ENCODE measurements around the gene COL20A1. TPM values are rescaled to one million over a fixed set of nuclear protein-coding genes. Genes with fewer than 3 reads are reported as not detected.
A peak's percentile ranks its signal among the peaks of the same experiment; 100 is the strongest.
"Not testable (repeated sequence)": the region's sequence is repeated elsewhere in the genome, so short reads cannot be mapped to it uniquely, and the experiment has no call there.

Gene COL20A1
- total RNA-seq, 1 donor from 2014 or later = not detected

DNA sequence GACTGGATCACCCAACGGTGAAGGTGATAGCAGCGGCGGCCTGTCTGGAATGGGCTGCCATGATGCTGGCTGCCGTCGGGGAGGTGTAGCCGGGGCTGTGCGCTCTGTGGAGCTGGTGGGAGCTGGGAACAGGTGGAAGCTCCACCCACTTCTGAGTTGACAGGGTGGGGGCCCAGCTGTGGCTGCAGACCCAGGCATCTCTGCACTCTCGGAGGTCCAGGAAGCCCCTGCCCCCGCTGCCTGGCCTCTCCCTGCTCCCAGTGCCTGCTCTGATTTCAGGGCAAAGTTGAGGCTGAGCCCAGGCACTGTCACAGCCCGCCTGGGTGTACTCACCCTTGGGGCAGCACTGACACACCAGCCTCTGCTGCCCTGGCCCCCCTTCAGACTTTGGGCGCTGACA lies 86.3 kb downstream of the COL20A1 start:
- no peak overlapping the region for H3K27ac Mint-ChIP-seq (ENCODE audit: unreplicated experiment)
- H3K4me3 Mint-ChIP-seq (ENCODE audit: unreplicated experiment) = no peak overlapping the region
- no peaks in the 10 kb centered on the region for H3K9me3 Mint-ChIP-seq (ENCODE audit: unreplicated experiment)
- H3K36me3 Mint-ChIP-seq (ENCODE audit: low read depth, unreplicated experiment) = no peaks in the 10 kb centered on the region
- DNase-seq (ENCODE audit: low spot score) = no peak
- H3K4me1 Mint-ChIP-seq (ENCODE audit: unreplicated experiment) = peaks cover 3% of the 10 kb centered on the region
- H3K27me3 Mint-ChIP-seq (ENCODE audit: unreplicated experiment) = peaks cover 5% of the 10 kb centered on the region
- TF ChIP-seq, protein P1, sequence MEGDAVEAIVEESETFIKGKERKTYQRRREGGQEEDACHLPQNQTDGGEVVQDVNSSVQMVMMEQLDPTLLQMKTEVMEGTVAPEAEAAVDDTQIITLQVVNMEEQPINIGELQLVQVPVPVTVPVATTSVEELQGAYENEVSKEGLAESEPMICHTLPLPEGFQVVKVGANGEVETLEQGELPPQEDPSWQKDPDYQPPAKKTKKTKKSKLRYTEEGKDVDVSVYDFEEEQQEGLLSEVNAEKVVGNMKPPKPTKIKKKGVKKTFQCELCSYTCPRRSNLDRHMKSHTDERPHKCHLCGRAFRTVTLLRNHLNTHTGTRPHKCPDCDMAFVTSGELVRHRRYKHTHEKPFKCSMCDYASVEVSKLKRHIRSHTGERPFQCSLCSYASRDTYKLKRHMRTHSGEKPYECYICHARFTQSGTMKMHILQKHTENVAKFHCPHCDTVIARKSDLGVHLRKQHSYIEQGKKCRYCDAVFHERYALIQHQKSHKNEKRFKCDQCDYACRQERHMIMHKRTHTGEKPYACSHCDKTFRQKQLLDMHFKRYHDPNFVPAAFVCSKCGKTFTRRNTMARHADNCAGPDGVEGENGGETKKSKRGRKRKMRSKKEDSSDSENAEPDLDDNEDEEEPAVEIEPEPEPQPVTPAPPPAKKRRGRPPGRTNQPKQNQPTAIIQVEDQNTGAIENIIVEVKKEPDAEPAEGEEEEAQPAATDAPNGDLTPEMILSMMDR (IDR thresholded peaks at IDR 0.05; ENCODE audit: unreplicated experiment) = no peak

DNA sequence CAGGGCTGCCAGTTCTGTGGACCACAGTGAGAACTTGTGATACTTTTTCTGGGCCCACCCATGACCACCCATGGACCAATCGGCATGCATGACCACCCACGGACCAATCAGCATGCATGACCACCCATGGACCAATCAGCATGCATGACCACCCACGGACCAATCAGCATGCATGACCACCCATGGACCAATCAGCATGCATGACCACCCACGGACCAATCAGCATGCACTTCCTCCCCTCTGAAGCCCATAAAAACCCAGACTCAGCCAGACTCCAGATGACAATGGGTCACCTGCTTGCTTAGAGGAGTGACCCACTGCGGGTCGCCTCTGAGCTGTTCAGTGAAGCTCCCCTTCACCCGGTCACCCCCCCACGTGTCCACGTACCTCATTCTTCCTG lies 86.9 kb downstream of the COL20A1 start:
- not testable (repeated sequence) for H3K9me3 Mint-ChIP-seq (ENCODE audit: unreplicated experiment); H3K4me3 Mint-ChIP-seq (ENCODE audit: unreplicated experiment); H3K36me3 Mint-ChIP-seq (ENCODE audit: low read depth, unreplicated experiment); H3K4me1 Mint-ChIP-seq (ENCODE audit: unreplicated experiment); H3K27me3 Mint-ChIP-seq (ENCODE audit: unreplicated experiment); DNase-seq (ENCODE audit: low spot score); H3K27ac Mint-ChIP-seq (ENCODE audit: unreplicated experiment)

DNA sequence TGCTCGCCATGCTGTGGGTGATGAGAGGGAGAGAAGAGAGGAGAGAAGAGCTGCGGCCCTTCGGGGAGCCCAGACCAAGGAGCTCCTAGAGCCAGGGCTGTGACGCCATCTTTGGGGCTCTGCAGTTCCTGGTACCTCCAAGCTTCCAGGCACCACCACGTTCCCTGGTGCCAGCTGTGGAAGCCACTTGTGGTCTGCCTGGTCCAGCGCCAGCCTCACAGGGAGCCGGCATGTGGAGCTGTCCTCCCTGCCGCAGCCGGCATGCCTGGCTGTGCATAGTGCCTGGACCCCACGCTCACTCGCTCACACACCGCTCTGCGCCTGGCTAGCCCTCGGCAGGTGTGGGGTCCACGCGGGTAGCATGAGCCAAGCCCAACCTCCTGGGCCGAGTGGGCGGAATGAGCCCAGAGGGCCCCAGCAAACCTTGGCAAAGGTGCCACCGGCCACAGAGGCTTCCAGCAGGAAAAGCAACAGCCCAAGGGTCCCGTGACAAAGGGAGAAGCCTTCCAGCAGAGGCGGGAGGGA lies 87.4 kb downstream of the COL20A1 start:
- DNase-seq (ENCODE audit: low spot score) = no peak
- H3K4me3 Mint-ChIP-seq (ENCODE audit: unreplicated experiment) = no peak overlapping the region
- peaks cover 3% of the 10 kb centered on the region for H3K4me1 Mint-ChIP-seq (ENCODE audit: unreplicated experiment)
- TF ChIP-seq, protein P1 (IDR thresholded peaks at IDR 0.05; ENCODE audit: unreplicated experiment) = no peak
- no peak overlapping the region for H3K27ac Mint-ChIP-seq (ENCODE audit: unreplicated experiment)
- H3K27me3 Mint-ChIP-seq (ENCODE audit: unreplicated experiment) = peaks cover 5% of the 10 kb centered on the region
- peaks cover 1% of the 10 kb centered on the region for H3K9me3 Mint-ChIP-seq (ENCODE audit: unreplicated experiment)
- H3K36me3 Mint-ChIP-seq (ENCODE audit: low read depth, unreplicated experiment) = no peaks in the 10 kb centered on the region

- Mint-ChIP-seq H3K27me3 (ENCODE audit: unreplicated experiment) (peaks cover 9% of the 10 kb centered on the region), H3K9me3 (ENCODE audit: unreplicated experiment) (peaks cover 13% of the 10 kb centered on the region), H3K4me1 (ENCODE audit: unreplicated experiment) (no peaks in the 10 kb centered on the region), H3K27ac (ENCODE audit: unreplicated experiment) (no peak overlapping the region), H3K36me3 (ENCODE audit: low read depth, unreplicated experiment) (peaks cover under 1% of the 10 kb centered on the region), H3K4me3 (ENCODE audit: unreplicated experiment) (no peak overlapping the region)
- DNase-seq (ENCODE audit: low spot score) = peak; percentile 71
- TF ChIP-seq, protein P1 (IDR thresholded peaks at IDR 0.05; ENCODE audit: unreplicated experiment) = peak; percentile 99
Observed at GRCh38 chr20:63381781-63382431, 88.9 kb downstream of the COL20A1 start.

GRCh38 chr20:63382551-63383300 lies 89.7 kb downstream of the COL20A1 start:
- Mint-ChIP-seq H3K9me3 (ENCODE audit: unreplicated experiment) (peaks cover 18% of the 10 kb centered on the region), H3K27me3 (ENCODE audit: unreplicated experiment) (peaks cover 9% of the 10 kb centered on the region), H3K4me1 (ENCODE audit: unreplicated experiment) (no peaks in the 10 kb centered on the region), H3K4me3 (ENCODE audit: unreplicated experiment) (no peak overlapping the region), H3K27ac (ENCODE audit: unreplicated experiment) (no peak overlapping the region), H3K36me3 (ENCODE audit: low read depth, unreplicated experiment) (peaks cover 4% of the 10 kb centered on the region)
- no peak for DNase-seq (ENCODE audit: low spot score)
- TF ChIP-seq, protein P1 (IDR thresholded peaks at IDR 0.05; ENCODE audit: unreplicated experiment) = no peak
